A549 (cell line): Measurements from ENCODE around the gene CHST11. TPM values are rescaled to one million over a fixed set of nuclear protein-coding genes. Genes with fewer than 3 reads are reported as not detected.

Experiments used
- ATAC-seq, 2 experiments: fragments of 200-7000 bp in 1 of 2; fragments of >200 bp in 1 of 2; cut with Nextera tagmentation in 1 of 2; cut with Tn5 transposase in 1 of 2; 3 replicates each; pipeline versions ENCODE4 v1.8.0 to v1.9.1; 2018 to 2020; ENCODE audit warnings: mild to moderate bottlenecking in 1 of 2, moderate library complexity in 1 of 2
- CTCF ChIA-PET: fragments of 300-600 bp; sonication (Branson Sonifier 250); formaldehyde crosslinking; extraction: SDS; loops from one replicate; lab custom pipeline; 2021; ENCODE audit warnings: antibody characterized with exemption, inconsistent platforms; lab: Yijun Ruan, JAX
- POLR2A ChIA-PET: fragments of 350-600 bp; formaldehyde crosslinking; extraction: SDS; loops from one replicate; lab custom pipeline; 2021; ENCODE audit warnings: antibody characterized with exemption, inconsistent platforms; lab: Yijun Ruan, JAX
- DNase-seq, 2 experiments: peaks; one replicate each; pipeline versions ENCODE4 v3.0.0 to v3.0.0-alpha.2; 2011 to 2016; ENCODE audit warnings: low read depth in 1 of 2, low spot score in 1 of 2
- FAIRE-seq: peaks from 2 replicates; lab custom pipeline; 2011; peaks lifted over from hg19 to GRCh38; lab: Jason Lieb, UNC
- H3K27ac ChIP-seq, 2 experiments: fragments of >200 bp; sonication (Bioruptor Twin); formaldehyde crosslinking; 3 replicates each; pipeline ENCODE4 v1.5.1; 2016 to 2017
- H3K4me1 ChIP-seq: fragments of >200 bp; sonication (Bioruptor Twin); formaldehyde crosslinking; 3 replicates; pipeline ENCODE4 v1.6.1; 2016
- H3K4me2 ChIP-seq: fragments of >200 bp; sonication (Bioruptor Twin); formaldehyde crosslinking; 3 replicates; pipeline ENCODE4 v1.6.1; 2016
- H3K4me3 ChIP-seq: fragments of >200 bp; sonication (Bioruptor Twin); formaldehyde crosslinking; 3 replicates; pipeline ENCODE4 v1.5.1; 2016
- H3K9me3 ChIP-seq: fragments of >200 bp; sonication (Bioruptor Twin); formaldehyde crosslinking; 3 replicates; pipeline ENCODE4 v1.6.1; 2016
- CTCF ChIP-seq: fragments of >200 bp; sonication (Bioruptor Twin); formaldehyde crosslinking; IDR thresholded peaks from 3 replicates; pipeline ENCODE4 v1.5.1; 2016
- EHMT2 ChIP-seq: fragments of 200-600 bp; sonication (generic); IDR thresholded peaks from 2 replicates; pipeline ENCODE4 v1.6.1; 2016; ENCODE audit warnings: antibody characterized with exemption, low read depth, mild to moderate bottlenecking, moderate library complexity
- GATA3 ChIP-seq: IDR thresholded peaks from 2 replicates; pipeline ENCODE4 v1.6.1; 2012; ENCODE audit warnings: borderline replicate concordance
- HDAC2 ChIP-seq: fragments of 200-600 bp; sonication (generic); IDR thresholded peaks from 2 replicates; pipeline ENCODE4 v1.6.1; 2016
- HMGXB4 ChIP-seq: fragments of 250-450 bp; sonication (Bioruptor Pico); IDR thresholded peaks from 2 replicates; pipeline ENCODE4 v1.5.0; 2021; ENCODE audit warnings: mild to moderate bottlenecking, moderate library complexity, borderline replicate concordance
- HOXB5 ChIP-seq: fragments of 250-450 bp; sonication (Bioruptor Pico); IDR thresholded peaks from 2 replicates; pipeline ENCODE4 v1.5.0; 2020; ENCODE audit warnings: mild to moderate bottlenecking, moderate library complexity
- JUN ChIP-seq, 2 experiments: fragments of >200 bp; sonication (Bioruptor Twin); formaldehyde crosslinking; IDR thresholded peaks; 2 replicates in 1 of 2; 3 replicates in 1 of 2; pipeline ENCODE4 v1.6.1; 2016 to 2017
- JUNB ChIP-seq: fragments of >200 bp; sonication (Bioruptor Twin); formaldehyde crosslinking; IDR thresholded peaks from 2 replicates; pipeline ENCODE4 v1.6.1; 2016
- KDM1A ChIP-seq: fragments of 200-600 bp; sonication (generic); IDR thresholded peaks from 2 replicates; pipeline ENCODE4 v1.6.1; 2016; ENCODE audit warnings: low read depth, mild to moderate bottlenecking
- MAZ ChIP-seq: fragments of 150-350 bp; IDR thresholded peaks from 2 replicates; pipeline ENCODE4 v1.6.1; 2014; ENCODE audit warnings: antibody characterized with exemption, low read depth, low read length, borderline replicate concordance
- MYC ChIP-seq: IDR thresholded peaks from 2 replicates; pipeline ENCODE4 v1.6.1; 2012; ENCODE audit warnings: mild to moderate bottlenecking, inconsistent platforms, low read length, improper control_type of control experiment, borderline replicate concordance
- NPAS2 ChIP-seq: fragments of 250-450 bp; sonication (Bioruptor Pico); IDR thresholded peaks from 2 replicates; pipeline ENCODE4 v1.8.0; 2022; ENCODE audit warnings: mild to moderate bottlenecking, moderate library complexity, borderline replicate concordance
- NR3C1 ChIP-seq: fragments of >200 bp; sonication (Bioruptor Twin); formaldehyde crosslinking; IDR thresholded peaks from 3 replicates; pipeline ENCODE4 v1.6.1; 2017
- PHF8 ChIP-seq: fragments of 200-600 bp; sonication (generic); IDR thresholded peaks from 2 replicates; pipeline ENCODE4 v1.6.1; 2016; ENCODE audit warnings: low read depth, mild to moderate bottlenecking, antibody characterized with exemption, moderate library complexity, borderline replicate concordance
- POLR2A ChIP-seq: IDR thresholded peaks from 2 replicates; pipeline ENCODE4 v1.6.1; 2012; ENCODE audit warnings: mild to moderate bottlenecking, low read length
- REST ChIP-seq: fragments of 200-600 bp; sonication (generic); IDR thresholded peaks from 2 replicates; pipeline ENCODE4 v1.6.1; 2016; ENCODE audit warnings: antibody characterized with exemption, mild to moderate bottlenecking, moderate library complexity
- RFX5 ChIP-seq: fragments of 450-650 bp; IDR thresholded peaks from 2 replicates; pipeline ENCODE4 v1.7.1; 2014; ENCODE audit warnings: antibody characterized with exemption, mild to moderate bottlenecking, moderate library complexity
- SMC3 ChIP-seq: fragments of >200 bp; sonication (Bioruptor Twin); formaldehyde crosslinking; IDR thresholded peaks from 3 replicates; pipeline ENCODE4 v1.6.1; 2018; ENCODE audit warnings: inconsistent platforms
- TFCP2L1 ChIP-seq: fragments of 250-450 bp; sonication (Bioruptor Pico); IDR thresholded peaks from 2 replicates; pipeline ENCODE4 v1.5.0; 2021; ENCODE audit warnings: mild to moderate bottlenecking
- ZC3H11A ChIP-seq: fragments of 450-650 bp; IDR thresholded peaks from 2 replicates; pipeline ENCODE4 v1.6.1; 2014; ENCODE audit warnings: antibody characterized with exemption, mild to moderate bottlenecking
- WGBS: methylation state at CpG from one replicate; pipeline ENCODE4 v1.1.6; 2017; ENCODE audit errors: missing lambda C conversion rate; 5-methylcytosine and 5-hydroxymethylcytosine counted together
- polyA plus RNA-seq, 4 experiments: library from polyadenylated mRNA; depleted of rRNA in 3 of 4; stranded (reverse); fragments of >200 nt; fragmentation: RNase III in 1 of 4; extraction: RNeasy Plus Mini Kit Qiagen cat#74134 plus additional on column Dnase treatment in 1 of 4; gene quantifications; 2 replicates in 3 of 4; 3 replicates in 1 of 4; pipeline ENCODE4 v1.2.3, GENCODE V29; 2011 to 2017
- TF ChIP-seq, protein P1 (sequence below): fragments of >200 bp; sonication (Bioruptor Twin); formaldehyde crosslinking; IDR thresholded peaks from 3 replicates; pipeline ENCODE4 v1.6.1; 2016

Gene CHST11
- polyA plus RNA-seq, 2 of the 4 experiments (the other 2 are of a cell fraction) = 19.2 to 21.8 TPM

DNA sequence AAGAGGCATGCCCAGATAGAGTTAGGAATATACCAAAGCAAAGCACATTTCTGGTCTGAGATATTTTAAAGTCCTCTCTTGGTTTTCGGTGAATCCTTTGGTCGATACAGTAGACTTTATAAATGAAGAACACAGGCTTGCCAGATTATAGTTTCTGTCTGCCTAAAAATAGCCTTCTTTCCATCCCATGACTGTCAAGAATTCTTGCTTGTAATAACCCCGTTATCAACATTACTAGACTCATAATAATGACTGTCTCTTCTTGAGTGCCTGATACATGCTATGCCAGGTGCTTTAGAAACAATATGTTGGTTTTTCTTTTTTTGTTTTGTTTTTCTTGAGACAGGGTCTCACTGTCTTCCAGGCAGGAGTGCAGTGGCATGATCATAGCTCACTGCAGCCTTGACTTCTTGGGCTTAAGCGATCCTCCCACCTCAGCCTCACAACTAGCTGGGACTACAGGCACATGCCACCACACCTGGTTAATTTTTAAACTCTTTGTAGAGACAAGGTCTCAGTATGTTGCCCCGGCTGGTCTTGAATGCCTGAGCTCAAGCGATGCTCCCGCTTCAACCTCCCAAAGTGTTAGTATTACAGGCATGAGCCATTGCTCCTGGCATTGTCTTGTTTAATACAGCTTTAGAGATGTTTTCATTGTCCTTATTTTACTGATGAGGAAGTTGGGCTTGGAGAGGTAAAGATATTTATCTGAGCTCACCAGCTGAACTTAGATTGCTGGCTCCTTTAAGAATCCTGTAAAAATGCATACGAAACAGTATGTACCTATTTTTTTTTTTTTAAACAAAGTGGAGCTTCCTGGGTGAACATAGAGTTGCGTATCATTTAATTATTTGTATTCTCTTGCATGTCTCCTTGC lies 30.4 kb downstream of the CHST11 start:
- DNase-seq = no peak
- Histone ChIP-seq H3K4me2 (peak overlapping the region; percentile 38; the same call in 2 of the 3 replicates), H3K9me3 (no peaks in the 10 kb centered on the region), H3K4me3 (no peak overlapping the region), H3K4me1 (peaks cover 18% of the 10 kb centered on the region), H3K27ac (no peak overlapping the region)
- POLR2A ChIA-PET = no interaction called here
- ATAC-seq = peak in 1 of 2 experiments; percentile 47; a peak in 3 of 6 replicates
- FAIRE-seq = no peak
- TF ChIP-seq PHF8 (no peak), JUN (IDR thresholded peaks at IDR 0.05) (no peak), POLR2A (no peak)
- TF ChIP-seq, protein P1, sequence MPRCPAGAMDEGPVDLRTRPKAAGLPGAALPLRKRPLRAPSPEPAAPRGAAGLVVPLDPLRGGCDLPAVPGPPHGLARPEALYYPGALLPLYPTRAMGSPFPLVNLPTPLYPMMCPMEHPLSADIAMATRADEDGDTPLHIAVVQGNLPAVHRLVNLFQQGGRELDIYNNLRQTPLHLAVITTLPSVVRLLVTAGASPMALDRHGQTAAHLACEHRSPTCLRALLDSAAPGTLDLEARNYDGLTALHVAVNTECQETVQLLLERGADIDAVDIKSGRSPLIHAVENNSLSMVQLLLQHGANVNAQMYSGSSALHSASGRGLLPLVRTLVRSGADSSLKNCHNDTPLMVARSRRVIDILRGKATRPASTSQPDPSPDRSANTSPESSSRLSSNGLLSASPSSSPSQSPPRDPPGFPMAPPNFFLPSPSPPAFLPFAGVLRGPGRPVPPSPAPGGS = no peak
- CTCF ChIA-PET = interaction anchor here (0.6 to 1.4 kb wide), 2 partner anchors 30 to 604 kb away, joined by 4 read pairs; partner anchors contain the start of gene CHST11
- 71% methylated on average over 9 of the region's 9 CpGs for WGBS

DNA sequence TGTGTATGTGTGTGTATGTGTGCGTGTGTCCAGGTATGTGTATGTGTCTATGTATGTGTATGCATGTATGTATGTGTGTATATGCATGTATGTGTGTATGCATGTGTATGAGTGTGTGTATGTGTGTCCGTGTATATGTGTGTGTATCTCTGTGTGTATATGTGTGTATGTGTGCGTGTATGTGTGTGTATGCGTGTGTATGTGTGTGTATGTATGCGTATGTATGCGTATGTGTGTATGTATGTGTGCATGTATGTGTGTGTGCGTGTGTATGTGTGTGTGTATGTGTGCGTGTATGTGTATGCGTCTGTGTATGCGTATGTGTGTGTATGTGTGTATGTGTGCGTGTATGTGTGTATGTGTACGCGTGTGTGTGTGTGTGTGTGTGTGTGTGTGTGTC lies 31.6 kb downstream of the CHST11 start:
- 87% methylated on average over 13 of the region's 13 CpGs for WGBS
- no peak overlapping the region for H3K4me3 ChIP-seq
- ATAC-seq (no peak), DNase-seq (no peak), FAIRE-seq (no peak)
- peaks cover 18% of the 10 kb centered on the region for H3K4me1 ChIP-seq
- no peaks in the 10 kb centered on the region for H3K9me3 ChIP-seq
- no peak overlapping the region for H3K4me2 ChIP-seq
- CTCF ChIA-PET = no interaction called here
- H3K27ac ChIP-seq = no peak overlapping the region
- TF ChIP-seq ZC3H11A = no peak
- no peak for TF ChIP-seq HOXB5
- TF ChIP-seq RFX5 = no peak
- TF ChIP-seq POLR2A = no peak
- no peak for TF ChIP-seq HDAC2
- no peak for TF ChIP-seq MYC
- POLR2A ChIA-PET = no interaction called here

DNA sequence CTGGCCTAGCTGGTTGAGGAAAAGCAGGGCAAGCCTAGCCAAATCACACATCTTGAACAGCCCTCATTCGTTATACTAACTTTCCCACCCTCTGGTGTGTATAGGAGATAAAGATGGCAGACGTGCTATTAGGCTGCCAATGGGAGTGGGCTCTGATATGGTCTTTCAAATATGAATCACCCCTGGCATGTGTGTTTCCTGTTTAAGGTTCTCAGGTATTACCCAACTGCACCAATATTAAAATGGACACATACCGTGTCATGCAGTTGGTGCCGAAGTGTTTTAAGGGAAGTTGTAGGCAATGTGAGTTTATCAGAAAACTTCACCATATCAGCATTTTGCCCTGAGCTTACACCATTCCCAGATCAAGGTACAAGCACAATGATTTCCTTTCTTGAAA lies 33.4 kb downstream of the CHST11 start:
- 90% methylated on average over 4 of the region's 4 CpGs for WGBS
- POLR2A ChIA-PET = no interaction called here
- DNase-seq = no peak

More for the DNA sequence above, 33.4 kb downstream of the CHST11 start:
- H3K27ac ChIP-seq = no peak overlapping the region
- H3K9me3 ChIP-seq = no peaks in the 10 kb centered on the region
- CTCF ChIA-PET = no interaction called here
- FAIRE-seq (no peak), ATAC-seq (no peak)
- no peak overlapping the region for H3K4me3 ChIP-seq
- H3K4me2 ChIP-seq = no peak overlapping the region
- TF ChIP-seq TFCP2L1 (CRISPR knock-in tag) (no peak), CTCF (no peak), GATA3 (no peak), EHMT2 (no peak), NR3C1 (no peak), NPAS2 (CRISPR knock-in tag) (no peak), SMC3 (no peak), MAZ (no peak), KDM1A (no peak), HMGXB4 (CRISPR knock-in tag) (no peak), JUNB (no peak), REST (no peak), PHF8 (no peak)
- TF ChIP-seq, all 56 proteins: peak for 0
- H3K4me1 ChIP-seq = peaks cover 18% of the 10 kb centered on the region
